Measurements from ENCODE around the gene MOB3B. TPM values are rescaled to one million over a fixed set of nuclear protein-coding genes. Genes with fewer than 3 reads are reported as not detected.

The MOB3B gene
- total RNA-seq, 1 experiment from 2014 or later, result 2.6 TPM

- peak within 1 kb of the TSS; percentile 92 for H2AFZ ChIP-seq (ENCODE audit: low read length)
- H3K36me3 ChIP-seq (ENCODE audit: low read depth, low read length), result no peaks in the 10 kb centered on the region
- no peak for TF ChIP-seq EZH2 (IDR thresholded peaks at IDR 0.05; ENCODE audit: low read length, unreplicated experiment)
- no peak for TF ChIP-seq EZH2phosphoT487 (IDR thresholded peaks at IDR 0.05; ENCODE audit: borderline replicate concordance, low read length)
- no peak for TF ChIP-seq CTCF (conservative IDR thresholded peaks at IDR 0.05; ENCODE audit: low read depth, low read length)
- H3F3A ChIP-seq (ENCODE audit: low read length, unreplicated experiment), result peaks cover 6% of the 10 kb centered on the region
- BruUV-seq (replicated peaks), result no TSS peak
- DNase-seq (peak; percentile 64), ATAC-seq (peak; percentile 64)
- peak within 1 kb of the TSS; percentile 89 for H3K4me3 ChIP-seq (ENCODE audit: low read length)
- H3K4me2 ChIP-seq (ENCODE audit: low read length), result peak within 1 kb of the TSS; percentile 91
- CTCF ChIA-PET, result no interaction called here
- peak within 1 kb of the TSS; percentile 86 for H3K27ac ChIP-seq (ENCODE audit: low read length)
- no peaks in the 10 kb centered on the region for H4K20me1 ChIP-seq (ENCODE audit: low read length)
- no peaks in the 10 kb centered on the region for H3K9me2 ChIP-seq (replicated peaks; ENCODE audit: low read length)
- POLR2A ChIA-PET (ENCODE audit: unreplicated experiment), result interaction anchor here (0.6 to 0.7 kb wide), 2 partner anchors 55 to 115 kb away, joined by 4 to 6 read pairs; no protein-coding TSS in a partner anchor
- peak within 1 kb of the TSS; percentile 86 for H3K9ac ChIP-seq (ENCODE audit: low read length)
- H3K4me1 ChIP-seq (ENCODE audit: insufficient read depth, low read length), result peaks cover 43% of the 10 kb centered on the region
- H3K79me2 ChIP-seq (ENCODE audit: low read length), result peaks cover 36% of the 10 kb centered on the region
- intact Hi-C loops (cut with micrococcal nuclease), result loop anchor here (1.0 to 10.0 kb wide), 2 partner anchors 53 to 152 kb away; no protein-coding TSS in a partner anchor
- no peaks in the 10 kb centered on the region for H3K27me3 ChIP-seq (ENCODE audit: low read length)
- no peaks in the 10 kb centered on the region for H3K9me3 ChIP-seq (ENCODE audit: low read length)
Observed at GRCh38 chr9:27572918-27573633, 43.5 kb upstream of the MOB3B start, which contains the start of gene C9orf72. C9orf72 (minus strand) TSS chr9:27573481; CDS start chr9:27567120, 6,361 bp downstream.

DNA sequence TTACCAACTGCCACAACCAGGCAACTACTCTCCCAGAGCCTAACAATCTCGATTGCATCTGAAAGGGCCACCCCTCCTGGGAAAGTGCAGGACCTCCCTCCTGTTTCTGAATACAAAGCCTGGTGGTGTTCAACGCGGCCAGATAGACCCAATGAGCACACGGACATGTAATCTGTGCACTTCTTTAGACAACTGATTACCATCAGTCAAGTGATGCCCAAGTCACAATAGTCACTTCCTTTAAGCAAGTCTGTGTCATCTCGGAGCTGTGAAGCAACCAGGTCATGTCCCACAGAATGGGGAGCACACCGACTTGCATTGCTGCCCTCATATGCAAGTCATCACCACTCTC is 42.9 kb upstream of the MOB3B start:
- BruUV-seq (replicated peaks), result TSS peak; percentile 67
- Histone ChIP-seq H3K27ac (ENCODE audit: low read length) (peak overlapping the region; percentile 86), H3K36me3 (ENCODE audit: low read depth, low read length) (no peaks in the 10 kb centered on the region), H3K4me2 (ENCODE audit: low read length) (peak overlapping the region; percentile 89), H3K9ac (ENCODE audit: low read length) (peak overlapping the region; percentile 86), H2AFZ (ENCODE audit: low read length) (peak overlapping the region; percentile 83), H3K4me1 (ENCODE audit: insufficient read depth, low read length) (peaks cover 43% of the 10 kb centered on the region), H4K20me1 (ENCODE audit: low read length) (no peaks in the 10 kb centered on the region), H3K9me3 (ENCODE audit: low read length) (no peaks in the 10 kb centered on the region), H3F3A (ENCODE audit: low read length, unreplicated experiment) (peaks cover 6% of the 10 kb centered on the region), H3K4me3 (ENCODE audit: low read length) (peak overlapping the region; percentile 89), H3K79me2 (ENCODE audit: low read length) (peaks cover 42% of the 10 kb centered on the region), H3K9me2 (replicated peaks; ENCODE audit: low read length) (no peaks in the 10 kb centered on the region), H3K27me3 (ENCODE audit: low read length) (no peaks in the 10 kb centered on the region)
- POLR2A ChIA-PET (ENCODE audit: unreplicated experiment), result interaction anchor here (0.7 kb wide), 1 partner anchor 116 kb away, joined by 4 read pairs; no protein-coding TSS in a partner anchor
- CTCF ChIA-PET, result no interaction called here
- ATAC-seq (peak; percentile 14), DNase-seq (peak; percentile 56)
- TF ChIP-seq EZH2 (IDR thresholded peaks at IDR 0.05; ENCODE audit: low read length, unreplicated experiment), result no peak
- TF ChIP-seq CTCF (conservative IDR thresholded peaks at IDR 0.05; ENCODE audit: low read depth, low read length), result no peak
- TF ChIP-seq EZH2phosphoT487 (IDR thresholded peaks at IDR 0.05; ENCODE audit: borderline replicate concordance, low read length), result no peak
- intact Hi-C loops (cut with micrococcal nuclease), result loop anchor here (10.0 kb wide), 1 partner anchor 152 kb away; no protein-coding TSS in a partner anchor

GRCh38 chr9:27572061-27572460 is 42.4 kb upstream of the MOB3B start:
- H3K27ac ChIP-seq (ENCODE audit: low read length), result peak overlapping the region; percentile 86; the same call in 1 of the 2 replicates
- peak overlapping the region; percentile 86 for H3K9ac ChIP-seq (ENCODE audit: low read length)

More at GRCh38 chr9:27572061-27572460, 42.4 kb upstream of the MOB3B start:
- Histone ChIP-seq H3K4me2 (ENCODE audit: low read length) (peak overlapping the region; percentile 89), H3K36me3 (ENCODE audit: low read depth, low read length) (no peaks in the 10 kb centered on the region), H2AFZ (ENCODE audit: low read length) (no peak overlapping the region), H3K9me3 (ENCODE audit: low read length) (no peaks in the 10 kb centered on the region), H4K20me1 (ENCODE audit: low read length) (no peaks in the 10 kb centered on the region), H3K79me2 (ENCODE audit: low read length) (peaks cover 46% of the 10 kb centered on the region), H3K9me2 (replicated peaks; ENCODE audit: low read length) (no peaks in the 10 kb centered on the region), H3K4me3 (ENCODE audit: low read length) (peak overlapping the region; percentile 89), H3K27me3 (ENCODE audit: low read length) (no peaks in the 10 kb centered on the region), H3F3A (ENCODE audit: low read length, unreplicated experiment) (peaks cover 6% of the 10 kb centered on the region), H3K4me1 (ENCODE audit: insufficient read depth, low read length) (peaks cover 43% of the 10 kb centered on the region)
- ChIA-PET CTCF (no interaction called here), POLR2A (ENCODE audit: unreplicated experiment) (no interaction called here)
- no peak for TF ChIP-seq EZH2phosphoT487 (IDR thresholded peaks at IDR 0.05; ENCODE audit: borderline replicate concordance, low read length)
- no peak for TF ChIP-seq CTCF (conservative IDR thresholded peaks at IDR 0.05; ENCODE audit: low read depth, low read length)
- TF ChIP-seq EZH2 (IDR thresholded peaks at IDR 0.05; ENCODE audit: low read length, unreplicated experiment), result no peak
- DNase-seq, result no peak
- ATAC-seq, result no peak
- no TSS peak for BruUV-seq (replicated peaks)
- intact Hi-C loops (cut with micrococcal nuclease), result loop anchor here (10.0 kb wide), 1 partner anchor 153 kb away; no protein-coding TSS in a partner anchor

Data from PC-3 (cell line).